BE2C (cell line): Measurements from ENCODE around the gene CIB1.
A peak's percentile ranks its signal among the peaks of the same experiment; 100 is the strongest.
"Not testable (repeated sequence)": the region's sequence is repeated elsewhere in the genome, so short reads cannot be mapped to it uniquely, and the experiment has no call there.

ENCODE experiments used
- DNase-seq: peaks from one replicate; pipeline ENCODE4 v3.0.0-alpha.2; 2020
- H3K27me3 ChIP-seq: fragments of 250-450 bp; sonication (Bioruptor Pico); 2 replicates; pipeline ENCODE4 v1.5.1; 2020; ENCODE audit warnings: mild to moderate bottlenecking
- H3K36me3 ChIP-seq: fragments of 250-450 bp; sonication (Bioruptor Pico); 2 replicates; pipeline ENCODE4 v1.5.1; 2020; ENCODE audit warnings: mild to moderate bottlenecking
- H3K4me1 ChIP-seq: fragments of 250-450 bp; sonication (Bioruptor Pico); 2 replicates; pipeline ENCODE4 v1.5.1; 2020
- H3K4me3 ChIP-seq: 2 replicates; pipeline ENCODE4 v1.5.1; 2011; ENCODE audit warnings: low read depth, low read length
- H3K9me3 ChIP-seq: fragments of 250-450 bp; sonication (Bioruptor Pico); 2 replicates; pipeline ENCODE4 v1.5.1; 2020
- CTCF ChIP-seq: IDR thresholded peaks from 2 replicates; pipeline ENCODE4 v1.5.1; 2012; ENCODE audit warnings: mild to moderate bottlenecking, low read depth, low read length

CIB1 gene

GRCh38 chr15:90266485-90266884, 32.7 kb upstream of the CIB1 start:
- Histone ChIP-seq H3K4me3 (peak overlapping the region; percentile 95), H3K27me3 (no peaks in the 10 kb centered on the region), H3K36me3 (peaks cover 26% of the 10 kb centered on the region), H3K9me3 (no peaks in the 10 kb centered on the region), H3K4me1 (no peaks in the 10 kb centered on the region; the same call in 1 of the 2 replicates)
- TF ChIP-seq CTCF = no peak
- no peak for DNase-seq

GRCh38 chr15:90266061-90266431, 32.3 kb upstream of the CIB1 start:
- peak; percentile 59 for DNase-seq
- Histone ChIP-seq H3K36me3 (peaks cover 22% of the 10 kb centered on the region), H3K4me3 (peak overlapping the region; percentile 95), H3K4me1 (no peaks in the 10 kb centered on the region; the same call in 1 of the 2 replicates), H3K27me3 (no peaks in the 10 kb centered on the region), H3K9me3 (no peaks in the 10 kb centered on the region)
- TF ChIP-seq CTCF = no peak

- Histone ChIP-seq H3K4me3 (peak within 1 kb of the TSS; percentile 95), H3K4me1 (no peaks in the 10 kb centered on the region; the same call in 1 of the 2 replicates), H3K27me3 (no peaks in the 10 kb centered on the region), H3K36me3 (peaks cover 18% of the 10 kb centered on the region), H3K9me3 (no peaks in the 10 kb centered on the region)
- no peak for TF ChIP-seq CTCF
- DNase-seq = peak; percentile 92
Measured at GRCh38 chr15:90265271-90266060, 31.7 kb upstream of the CIB1 start, which contains the start of gene NGRN. Gene NGRN, plus strand, starts transcription at chr15:90265672. Its CDS starts 41 bp downstream, at chr15:90265713.

GRCh38 chr15:90264671-90265070, 30.9 kb upstream of the CIB1 start:
- peak overlapping the region; percentile 95 for H3K4me3 ChIP-seq
- DNase-seq = no peak
- H3K27me3 ChIP-seq = no peaks in the 10 kb centered on the region
- no peaks in the 10 kb centered on the region for H3K9me3 ChIP-seq
- H3K36me3 ChIP-seq = peaks cover 10% of the 10 kb centered on the region
- no peak for TF ChIP-seq CTCF
- no peaks in the 10 kb centered on the region; the same call in 1 of the 2 replicates for H3K4me1 ChIP-seq

GRCh38 chr15:90262426-90262825, 28.7 kb upstream of the CIB1 start:
- Histone ChIP-seq H3K27me3 (no peaks in the 10 kb centered on the region), H3K9me3 (no peaks in the 10 kb centered on the region), H3K36me3 (peaks cover 4% of the 10 kb centered on the region), H3K4me3 (no peak overlapping the region), H3K4me1 (no peaks in the 10 kb centered on the region; the same call in 1 of the 2 replicates)
- no peak for TF ChIP-seq CTCF
- no peak for DNase-seq

- no peak for TF ChIP-seq CTCF
- Histone ChIP-seq H3K9me3 (no peaks in the 10 kb centered on the region), H3K4me1 (no peaks in the 10 kb centered on the region; the same call in 1 of the 2 replicates), H3K4me3 (no peak overlapping the region), H3K36me3 (no peaks in the 10 kb centered on the region), H3K27me3 (no peaks in the 10 kb centered on the region)
- DNase-seq = no peak
Measured at GRCh38 chr15:90261811-90262210, 28.1 kb upstream of the CIB1 start.

GRCh38 chr15:90260731-90261130, 27.0 kb upstream of the CIB1 start:
- not testable (repeated sequence) for H3K4me3 ChIP-seq, DNase-seq, H3K36me3 ChIP-seq, H3K27me3 ChIP-seq, H3K9me3 ChIP-seq, H3K4me1 ChIP-seq
